ENCODE results near the gene ACSF3.

ACSF3 gene

GRCh38 chr16:89134269-89134668 is 40.6 kb downstream of the ACSF3 start:
- DNase-seq = no peak

GRCh38 chr16:89135166-89135565 is 41.5 kb downstream of the ACSF3 start:
- DNase-seq = no peak

GRCh38 chr16:89135971-89136765 is 42.5 kb downstream of the ACSF3 start:
- no peak for DNase-seq

- no peak for DNase-seq
Observed at GRCh38 chr16:89136931-89137330, 43.3 kb downstream of the ACSF3 start.

- DNase-seq = no peak
Observed at GRCh38 chr16:89137666-89138512, 44.2 kb downstream of the ACSF3 start.

GRCh38 chr16:89138513-89138795 is 44.8 kb downstream of the ACSF3 start:
- no peak for DNase-seq

- DNase-seq = no peak
Observed at GRCh38 chr16:89138843-89139520, 45.3 kb downstream of the ACSF3 start.

GRCh38 chr16:89139907-89140361 is 46.3 kb downstream of the ACSF3 start:
- DNase-seq = no peak

- no peak for DNase-seq
Observed at GRCh38 chr16:89140401-89140800, 46.7 kb downstream of the ACSF3 start.

- no peak for DNase-seq
Observed at GRCh38 chr16:89140981-89141883, 47.6 kb downstream of the ACSF3 start.

GRCh38 chr16:89141884-89142267 is 48.2 kb downstream of the ACSF3 start:
- DNase-seq = no peak

GRCh38 chr16:89142474-89143195 is 49.0 kb downstream of the ACSF3 start:
- no peak for DNase-seq

GRCh38 chr16:89143201-89143741 is 49.6 kb downstream of the ACSF3 start:
- no peak for DNase-seq

- no peak for DNase-seq
Observed at GRCh38 chr16:89143911-89144675, 50.4 kb downstream of the ACSF3 start.

- DNase-seq = no peak
Observed at GRCh38 chr16:89144681-89145080, 51.0 kb downstream of the ACSF3 start.

- no peak for DNase-seq
Observed at GRCh38 chr16:89145406-89146161, 51.9 kb downstream of the ACSF3 start.

GRCh38 chr16:89146211-89147005 is 52.8 kb downstream of the ACSF3 start:
- no peak for DNase-seq

GRCh38 chr16:89147085-89147817 is 53.6 kb downstream of the ACSF3 start:
- DNase-seq = no peak

Data from activated CD4-positive, CD25-positive, alpha-beta regulatory T cell (primary cell).